ENCODE results near the gene C1orf53. TPM values are rescaled to one million over a fixed set of nuclear protein-coding genes. Genes with fewer than 3 reads are reported as not detected.

Gene C1orf53
- total and polyA plus RNA-seq, 2 of the 13 experiments (the other 11 are each of a cell fraction or from before 2014, with no cell fraction given): 5.8 to 10.1 TPM

- Histone ChIP-seq H3K27ac (ENCODE audit: extremely low read length, insufficient read depth, low read length) (no peak overlapping the region), H3K79me2 (ENCODE audit: insufficient read depth, low read length) (no peaks in the 10 kb centered on the region), H3K4me1 (ENCODE audit: insufficient read depth, low read length) (peaks cover 52% of the 10 kb centered on the region), H4K20me1 (ENCODE audit: insufficient read depth, low read length) (no peaks in the 10 kb centered on the region), H3K9ac (ENCODE audit: insufficient read depth, low read depth, low read length) (no peak overlapping the region), H3K36me3 (replicated peaks in 1 of 2; ENCODE audit: control insufficient read depth in 1 of 2, insufficient read depth in 2 of 2, low read length in 2 of 2) (no peaks in the 10 kb centered on the region), H2AFZ (ENCODE audit: low read length) (no peak overlapping the region), H3K9me3 (ENCODE audit: low read length) (no peaks in the 10 kb centered on the region), H3K4me2 (ENCODE audit: low read depth, low read length) (peak overlapping the region; percentile 88), H3K27me3 (ENCODE audit: control insufficient read depth in 1 of 2, insufficient read depth in 2 of 2, low read length in 2 of 2) (peaks cover 19 to 85% of the 10 kb centered on the region in 2 experiments), H3K4me3 (replicated peaks in 1 of 3; ENCODE audit: insufficient read depth in 1 of 3, low read depth in 2 of 3, low read length in 3 of 3) (peak overlapping the region; percentile 30 to 68 (median 50))
- ATAC-seq (peak; percentile 19), FAIRE-seq (no peak), DNase-seq (ENCODE audit: low spot score) (no peak)
- intact Hi-C loops (cut with micrococcal nuclease; ENCODE audit: unreplicated experiment): loop anchor here (1.0 to 5.0 kb wide), 3 partner anchors 13 to 139 kb away; partner anchors contain the start of gene DENND1B
- in situ Hi-C loops (cut with HindIII; ENCODE audit: extremely low pct_ligation_motif_present, low pct_unique_long_range_greater_than_20kb): loop anchor here (10.0 kb wide), 1 partner anchor 142 kb away; the partner anchor contains the start of gene DENND1B
- TF ChIP-seq HMG20A (CRISPR knock-in tag; IDR thresholded peaks at IDR 0.05; ENCODE audit: borderline replicate concordance): no peak
- no peak for TF ChIP-seq ZNF703 (CRISPR knock-in tag; IDR thresholded peaks at IDR 0.05; ENCODE audit: borderline replicate concordance)
- TF ChIP-seq, protein P1, sequence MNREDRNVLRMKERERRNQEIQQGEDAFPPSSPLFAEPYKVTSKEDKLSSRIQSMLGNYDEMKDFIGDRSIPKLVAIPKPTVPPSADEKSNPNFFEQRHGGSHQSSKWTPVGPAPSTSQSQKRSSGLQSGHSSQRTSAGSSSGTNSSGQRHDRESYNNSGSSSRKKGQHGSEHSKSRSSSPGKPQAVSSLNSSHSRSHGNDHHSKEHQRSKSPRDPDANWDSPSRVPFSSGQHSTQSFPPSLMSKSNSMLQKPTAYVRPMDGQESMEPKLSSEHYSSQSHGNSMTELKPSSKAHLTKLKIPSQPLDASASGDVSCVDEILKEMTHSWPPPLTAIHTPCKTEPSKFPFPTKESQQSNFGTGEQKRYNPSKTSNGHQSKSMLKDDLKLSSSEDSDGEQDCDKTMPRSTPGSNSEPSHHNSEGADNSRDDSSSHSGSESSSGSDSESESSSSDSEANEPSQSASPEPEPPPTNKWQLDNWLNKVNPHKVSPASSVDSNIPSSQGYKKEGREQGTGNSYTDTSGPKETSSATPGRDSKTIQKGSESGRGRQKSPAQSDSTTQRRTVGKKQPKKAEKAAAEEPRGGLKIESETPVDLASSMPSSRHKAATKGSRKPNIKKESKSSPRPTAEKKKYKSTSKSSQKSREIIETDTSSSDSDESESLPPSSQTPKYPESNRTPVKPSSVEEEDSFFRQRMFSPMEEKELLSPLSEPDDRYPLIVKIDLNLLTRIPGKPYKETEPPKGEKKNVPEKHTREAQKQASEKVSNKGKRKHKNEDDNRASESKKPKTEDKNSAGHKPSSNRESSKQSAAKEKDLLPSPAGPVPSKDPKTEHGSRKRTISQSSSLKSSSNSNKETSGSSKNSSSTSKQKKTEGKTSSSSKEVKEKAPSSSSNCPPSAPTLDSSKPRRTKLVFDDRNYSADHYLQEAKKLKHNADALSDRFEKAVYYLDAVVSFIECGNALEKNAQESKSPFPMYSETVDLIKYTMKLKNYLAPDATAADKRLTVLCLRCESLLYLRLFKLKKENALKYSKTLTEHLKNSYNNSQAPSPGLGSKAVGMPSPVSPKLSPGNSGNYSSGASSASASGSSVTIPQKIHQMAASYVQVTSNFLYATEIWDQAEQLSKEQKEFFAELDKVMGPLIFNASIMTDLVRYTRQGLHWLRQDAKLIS (CRISPR knock-in tag; IDR thresholded peaks at IDR 0.05): no peak
- TF ChIP-seq MAFG (CRISPR knock-in tag; IDR thresholded peaks at IDR 0.05): no peak
- POLR2A ChIA-PET: interaction anchor here (4.4 kb wide), 1 partner anchor 14 kb away, joined by 25 read pairs; the partner anchor contains the start of gene C1orf53
- no TSS peak for BruUV-seq (replicated peaks)
- WGBS (ENCODE audit: low lambda C conversion rate): 7% methylated on average over 10 of the region's 11 CpGs
- CTCF ChIA-PET (ENCODE audit: low intra/inter-chr PET ratio, low total read pairs): interaction anchor here (0.8 to 2.8 kb wide), 2 partner anchors 141 to 301 kb away, joined by 3 to 9 read pairs; partner anchors contain the start of gene DENND1B
These were observed 14.1 kb downstream of the C1orf53 start for GRCh38 chr1:197916500-197916983.

Data from HepG2 (cell line).